CD4-positive, alpha-beta T cell treated with Interleukin-2 at 100 ng/mL for 4 hours (primary cell): Measurements from ENCODE around the gene IQCF2.
"Not testable (repeated sequence)": the region's sequence is repeated elsewhere in the genome, so short reads cannot be mapped to it uniquely, and the experiment has no call there.

Experiments used
- DNase-seq: peaks from one replicate; pipeline ENCODE4 v3.0.0-alpha.2; 2020; ENCODE audit warnings: low spot score

The IQCF2 gene

DNA sequence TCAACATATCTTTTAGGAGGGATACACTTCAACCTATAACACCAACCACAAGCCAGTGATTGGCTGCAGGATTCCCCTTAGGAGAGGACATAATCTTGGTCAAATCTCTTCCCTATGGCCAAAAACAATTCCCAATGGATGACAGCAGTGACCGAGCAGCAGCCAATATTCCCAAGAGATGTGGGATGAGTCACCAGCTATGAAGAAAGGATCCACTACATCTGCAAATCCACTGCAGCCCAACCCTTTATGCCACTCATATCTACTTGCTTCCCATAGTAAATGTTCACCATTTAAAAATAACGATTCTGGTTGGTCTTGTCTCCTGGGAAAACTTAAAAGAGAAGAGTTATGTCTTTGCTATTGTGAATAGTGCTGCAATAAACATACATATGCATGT is 18.5 kb downstream of the IQCF2 start:
- DNase-seq = no peak

DNA sequence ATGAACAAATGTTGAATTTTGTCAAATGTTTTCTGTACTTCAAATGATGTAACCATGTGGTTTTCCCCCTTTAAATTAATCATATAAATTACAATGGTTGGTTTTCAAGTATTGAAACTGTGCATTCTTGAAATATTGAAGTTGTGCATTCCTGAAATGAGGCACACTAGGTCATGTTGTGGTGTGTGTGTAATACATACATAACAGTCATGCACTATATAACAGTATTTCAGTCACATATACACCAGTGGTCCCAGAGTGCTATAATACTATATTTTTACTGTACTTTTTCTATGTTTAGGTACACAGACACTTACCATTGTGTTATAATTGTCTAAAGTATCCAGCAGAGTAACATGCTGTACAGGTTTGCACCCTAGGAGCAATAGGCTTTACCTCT is 25.0 kb downstream of the IQCF2 start:
- DNase-seq = no peak

DNA sequence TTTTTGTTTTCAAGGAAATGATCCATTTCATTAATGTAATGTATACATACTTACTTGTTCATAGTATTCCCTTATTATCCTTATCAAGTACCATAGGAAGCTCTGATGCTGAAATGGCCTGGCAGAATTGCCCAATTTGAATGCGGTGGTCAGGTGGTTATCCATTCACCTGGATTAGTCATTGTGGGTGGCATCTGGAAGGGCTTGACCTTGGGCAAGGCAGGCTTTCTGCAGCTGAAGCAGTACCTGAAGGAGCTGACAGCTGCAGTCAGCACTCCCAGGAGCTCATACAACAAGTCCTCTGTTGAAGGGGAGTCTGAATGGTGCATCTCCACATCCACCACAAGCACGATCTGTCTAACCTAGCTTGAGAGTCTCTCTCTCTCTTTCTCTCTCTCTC is 26.2 kb downstream of the IQCF2 start:
- DNase-seq = no peak

DNA sequence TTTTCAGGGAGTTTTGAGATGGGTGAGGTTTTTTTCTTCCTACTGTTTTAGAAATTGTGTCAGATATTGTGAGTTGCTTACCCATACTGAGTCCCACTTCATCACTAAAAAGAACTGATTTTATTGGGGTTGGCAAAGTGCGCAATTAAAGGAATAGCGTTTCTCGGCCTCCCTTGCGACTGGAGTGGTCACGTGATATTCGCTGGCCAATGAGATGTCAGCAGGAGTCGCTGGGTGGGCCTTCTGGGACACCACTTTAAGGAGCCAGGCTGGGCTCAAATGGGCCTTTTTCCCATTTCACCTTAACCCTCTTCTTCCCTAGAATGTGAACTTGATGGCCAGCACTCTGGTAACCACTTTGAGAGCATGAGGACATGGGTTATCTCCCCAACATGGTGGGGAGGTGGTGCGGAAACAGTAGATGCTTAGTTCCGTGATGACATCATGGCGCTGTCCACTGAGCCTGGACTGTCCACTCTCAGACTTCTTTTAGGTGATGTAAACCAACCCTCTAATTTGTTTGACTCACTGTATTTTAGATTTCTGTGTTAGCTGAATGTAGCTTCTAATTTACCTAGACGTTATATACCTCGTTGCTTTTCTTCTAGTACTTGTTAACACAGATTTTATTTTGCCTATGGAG is 27.2 kb downstream of the IQCF2 start:
- DNase-seq = no peak

DNA sequence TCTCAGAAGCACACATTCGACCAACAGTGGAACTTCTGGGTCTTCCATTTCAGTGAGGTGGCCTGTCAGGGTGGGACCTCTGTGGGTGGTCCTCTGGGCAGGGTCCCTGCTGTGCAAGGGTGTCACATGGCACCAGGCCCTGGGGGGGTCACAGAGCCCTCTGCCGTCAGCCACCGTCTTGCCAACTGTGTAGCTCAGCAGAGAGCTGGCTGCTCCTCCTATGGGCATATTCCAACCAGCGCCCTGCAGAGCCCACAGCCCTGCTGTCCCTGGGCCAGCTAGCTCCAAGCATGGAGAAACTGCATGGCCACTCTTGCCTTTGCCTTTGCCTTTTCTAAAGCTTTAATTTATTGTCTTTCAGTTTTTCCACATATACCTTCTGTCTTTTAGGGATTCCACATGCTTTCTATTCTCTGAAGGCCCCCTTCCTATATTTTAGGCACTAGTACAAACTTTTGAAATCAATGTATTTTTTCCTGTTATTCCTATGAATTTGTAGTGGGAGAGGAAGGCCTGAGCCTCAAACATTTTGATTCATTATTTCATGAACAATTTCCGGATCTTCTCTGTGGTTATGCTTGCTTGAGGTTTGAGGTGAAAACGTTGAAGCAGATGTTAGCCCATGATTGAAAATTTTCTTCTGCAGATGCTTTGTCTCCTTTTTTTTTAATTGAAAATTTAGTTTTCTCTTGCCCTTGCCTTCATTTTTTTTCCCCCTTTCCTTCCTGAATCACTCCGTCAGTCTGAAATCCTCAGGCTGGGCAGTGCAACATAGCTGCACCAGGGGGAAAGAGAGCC is 30.0 kb downstream of the IQCF2 start:
- DNase-seq = no peak

DNA sequence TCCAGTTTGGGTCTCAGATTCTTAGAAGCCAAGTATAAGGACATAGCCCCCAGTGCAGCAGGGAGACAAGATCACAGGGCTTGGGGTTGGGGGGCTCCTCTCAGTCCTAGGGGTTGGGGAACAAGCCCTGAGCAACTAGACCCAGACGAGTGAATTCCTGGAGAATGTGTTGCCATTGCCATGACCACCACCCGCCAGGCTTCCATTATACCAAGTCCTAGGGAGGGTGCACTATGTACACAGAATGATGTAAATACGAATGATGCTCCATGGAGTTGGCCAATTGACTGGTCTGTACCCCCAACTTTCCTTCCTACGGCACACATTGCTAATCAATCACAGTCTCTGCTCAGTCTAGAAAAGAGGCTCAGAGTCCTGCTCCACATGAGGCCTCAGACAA is 33.0 kb downstream of the IQCF2 start:
- DNase-seq = no peak

DNA sequence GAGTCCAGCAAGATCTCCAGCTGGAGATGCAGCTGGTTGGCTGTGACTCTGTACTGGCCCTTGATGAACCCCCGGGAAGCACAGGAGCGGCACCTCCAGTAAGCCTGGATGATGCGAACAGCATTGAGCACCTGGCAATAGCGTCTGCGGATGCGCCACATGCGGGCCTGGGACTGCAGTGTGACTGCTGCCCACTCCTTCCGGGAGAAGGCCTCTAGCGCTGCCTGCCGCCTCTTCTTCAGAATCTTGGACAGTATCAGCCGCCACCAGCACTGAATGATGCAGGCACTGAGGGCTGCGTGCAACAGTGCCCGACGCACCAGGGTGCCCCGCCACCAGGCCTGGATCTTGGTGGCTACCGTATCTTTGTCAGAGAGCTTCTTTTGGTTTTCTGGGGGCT is 33.5 kb downstream of the IQCF2 start:
- no peak for DNase-seq

DNA sequence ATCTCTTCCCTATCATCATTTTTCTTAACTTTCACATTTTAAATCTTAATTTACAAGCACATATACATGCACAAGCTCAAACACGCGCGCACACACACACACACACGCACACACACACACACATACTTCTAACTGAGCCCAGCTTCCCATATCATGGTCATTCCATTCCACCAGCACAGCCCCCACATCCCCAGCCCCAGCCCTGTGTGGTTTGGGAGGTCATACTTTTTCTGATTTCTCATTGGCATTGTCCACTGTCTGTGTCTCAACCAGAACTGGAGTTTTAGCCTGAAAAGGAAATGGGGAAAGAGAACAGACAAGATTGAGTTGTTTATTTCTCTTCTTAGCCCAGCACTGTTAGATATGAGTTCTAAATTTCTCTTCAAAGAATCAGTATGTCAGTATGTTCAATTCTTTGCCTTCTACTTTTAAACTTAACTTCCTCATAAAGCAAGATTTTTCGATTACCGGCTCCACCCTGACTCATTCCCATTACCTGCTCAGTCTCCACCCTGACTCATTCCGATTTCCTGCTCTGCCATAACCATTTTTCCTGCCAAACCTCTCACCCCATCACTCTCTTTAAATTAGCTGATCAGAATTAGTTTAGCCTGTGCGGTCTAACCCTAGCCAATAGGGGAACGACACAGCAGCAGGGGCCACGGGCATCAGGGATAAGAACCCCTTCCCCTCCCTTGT is 35.3 kb downstream of the IQCF2 start:
- DNase-seq = no peak

DNA sequence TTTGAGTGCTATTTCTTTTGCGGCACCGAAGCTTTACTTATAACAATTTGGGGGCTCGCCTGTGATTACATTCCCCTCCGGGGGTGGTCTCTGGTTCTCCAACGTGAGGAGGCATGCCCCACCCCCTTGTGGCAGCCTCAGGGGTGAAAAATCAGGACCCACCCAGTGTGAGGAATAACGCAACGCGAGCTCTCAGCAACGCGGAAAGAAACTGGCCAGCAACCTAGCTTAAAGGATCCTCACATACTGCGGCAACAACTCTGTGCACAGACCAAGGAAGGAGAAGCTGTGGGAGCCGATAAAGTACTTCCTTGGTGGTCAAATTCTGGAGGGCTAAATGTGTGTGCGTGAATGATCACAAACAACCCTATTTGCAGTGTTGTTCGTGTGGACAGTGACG is 36.0 kb downstream of the IQCF2 start:
- DNase-seq = no peak

DNA sequence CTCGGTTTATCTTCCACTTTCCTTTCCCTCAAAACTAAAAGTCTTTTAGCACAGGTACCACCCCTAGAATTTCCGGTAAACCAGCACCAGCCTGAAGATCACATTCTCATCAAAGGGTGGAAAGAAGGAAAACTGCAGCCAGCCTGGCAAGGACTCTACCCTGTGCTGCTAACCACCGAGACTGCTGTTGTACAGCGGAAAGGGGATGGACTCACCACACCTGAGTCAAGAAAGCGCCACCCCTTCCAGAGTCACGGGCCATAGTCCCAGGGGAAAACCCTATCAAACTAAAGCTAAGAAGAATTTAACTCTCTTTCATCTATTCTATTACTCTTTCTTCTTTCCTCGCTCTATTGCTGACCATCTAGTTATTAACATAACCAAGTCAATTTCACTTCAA is 38.6 kb downstream of the IQCF2 start:
- not testable (repeated sequence) for DNase-seq

DNA sequence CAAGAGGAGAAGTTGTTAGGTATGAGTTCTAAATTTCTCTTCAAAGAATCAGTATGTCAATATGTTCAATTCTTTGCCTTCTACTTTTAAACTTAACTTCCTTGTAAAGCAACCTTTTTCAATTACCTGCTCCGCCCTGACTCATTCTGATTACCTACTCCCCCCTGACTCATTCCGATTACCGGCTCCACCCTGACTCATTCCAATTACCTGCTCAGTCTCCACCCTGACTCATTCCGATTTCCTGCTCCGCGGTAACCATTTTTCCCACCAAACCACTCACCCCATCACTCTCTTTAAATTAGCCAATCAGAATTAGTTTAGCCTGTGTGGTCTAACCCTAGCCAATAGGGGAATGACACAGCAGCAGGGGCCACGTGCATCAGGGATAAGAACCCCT is 40.9 kb downstream of the IQCF2 start:
- DNase-seq = peak; percentile 4

DNA sequence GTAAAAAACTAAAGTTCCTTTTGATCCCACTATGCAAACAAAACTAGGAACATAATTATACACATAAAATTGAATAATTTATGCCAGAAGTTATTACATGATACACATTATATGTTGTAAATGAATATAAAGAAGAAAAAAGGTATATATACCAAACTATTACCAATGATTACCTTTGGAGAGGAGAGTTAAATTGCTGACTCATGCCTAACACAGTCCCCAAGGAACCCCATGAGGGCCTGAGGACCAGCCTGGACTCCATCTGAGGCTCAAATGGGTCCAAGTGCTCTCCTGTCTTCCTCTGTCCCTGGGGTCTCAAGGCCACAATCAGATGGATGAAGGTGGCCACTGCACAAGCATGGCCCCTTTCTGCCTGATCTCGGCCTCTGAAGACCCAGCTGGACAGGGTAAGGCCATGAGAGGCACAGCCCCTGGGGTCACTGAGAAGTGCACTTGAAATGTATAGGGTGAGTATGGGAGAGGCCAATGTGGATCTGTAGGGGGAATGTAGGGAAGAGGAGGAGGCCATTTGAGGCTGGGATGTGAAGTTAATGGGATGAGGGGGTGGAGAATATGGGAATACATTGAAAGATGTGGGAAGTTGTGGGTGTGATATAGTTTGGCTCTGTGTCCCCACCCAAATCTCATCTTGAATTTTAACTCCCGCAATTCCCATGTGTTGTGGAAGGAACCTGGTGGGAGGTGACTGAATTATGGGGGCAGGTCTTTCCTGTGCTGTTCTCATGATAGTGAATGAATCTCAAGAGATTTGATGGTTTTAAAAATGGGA is 42.8 kb downstream of the IQCF2 start:
- no peak for DNase-seq

DNA sequence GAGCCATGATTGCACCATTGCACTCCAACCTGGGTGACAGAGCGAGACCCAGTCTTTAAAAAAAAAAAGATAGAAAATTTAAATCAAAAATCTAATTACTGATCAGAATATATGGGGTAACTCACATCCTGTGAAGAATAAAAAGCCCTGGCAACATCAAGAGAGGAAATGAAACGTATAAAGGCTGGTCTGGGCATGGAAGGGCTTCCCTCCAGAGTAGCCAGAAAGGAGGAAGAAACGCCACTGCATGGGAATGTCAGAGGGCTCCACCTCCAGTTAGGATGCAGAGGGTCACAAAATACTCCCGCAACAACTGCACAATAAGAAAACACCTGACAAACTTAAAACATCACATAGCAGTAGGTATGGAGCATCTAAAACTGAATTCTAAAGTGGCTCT is 46.6 kb downstream of the IQCF2 start:
- DNase-seq = no peak
